ENCODE measurements around the gene DENND4A. TPM values are rescaled to one million over a fixed set of nuclear protein-coding genes. Genes with fewer than 3 reads are reported as not detected.

Gene DENND4A
- total and polyA plus RNA-seq, 2 of the 4 experiments (the other 2 are of a cell fraction), result 4.1 to 17.7 TPM

GRCh38 chr15:65666257-65666656 lies 125.8 kb downstream of the DENND4A start:
- in situ Hi-C loops (cut with MboI; ENCODE audit: low sequenced_read_pairs) (no loop called here), dilution Hi-C loops (cut with HindIII; ENCODE audit: low sequenced_read_pairs, unreplicated experiment) (no loop called here), intact Hi-C loops (cut with micrococcal nuclease) (no loop called here)
- H4K8ac ChIP-seq (ENCODE audit: low read depth in 2 of 2, low read length in 2 of 2), result peak overlapping the region in 1 of 2 experiments; percentile 15; a peak in 1 of 4 replicates
- no peak overlapping the region for H2AK9ac ChIP-seq (replicated peaks; ENCODE audit: low read depth, low read length, poor library complexity)
- H3K14ac ChIP-seq (replicated peaks; ENCODE audit: low read depth, low read length), result no peak overlapping the region
- H2BK15ac ChIP-seq (ENCODE audit: low read depth, low read length), result no peak overlapping the region
- ChIA-PET POLR2A (ENCODE audit: unreplicated experiment) (no interaction called here), CTCF (no interaction called here)
- peaks cover 9% of the 10 kb centered on the region for H3K36me3 ChIP-seq (ENCODE audit: control insufficient read depth, insufficient read depth, low read length)
- no peaks in the 10 kb centered on the region for H3K9me1 ChIP-seq (ENCODE audit: insufficient read depth, low read length)
- H3K4me3 ChIP-seq (ENCODE audit: insufficient read depth, low read depth, low read length), result no peak overlapping the region
- H3K79me1 ChIP-seq (ENCODE audit: low read depth in 1 of 2, low read length in 2 of 2), result no peaks in the 10 kb centered on the region
- BruUV-seq (replicated peaks), result no TSS peak
- TF ChIP-seq CTCF (conservative IDR thresholded peaks at IDR 0.05; ENCODE audit: low read depth, low read length), result no peak
- TF ChIP-seq CEBPB (IDR thresholded peaks at IDR 0.05; ENCODE audit: low read depth, low read length), result peak; percentile 65; the same call in 1 of the 2 replicates
- H3K4me1 ChIP-seq (ENCODE audit: control insufficient read depth, insufficient read depth, low read length), result 0 out of 2 replicates have a peak, but pooled peaks cover 2% of the 10 kb centered on the region
- ATAC-seq (ENCODE audit: low read depth) (no peak), DNase-seq (peak; percentile 88)
- no peak overlapping the region for H2BK20ac ChIP-seq (ENCODE audit: low read depth, low read length)
- H2BK120ac ChIP-seq (ENCODE audit: low read depth, low read length), result no peak overlapping the region
- H2AFZ ChIP-seq (replicated peaks; ENCODE audit: low read length, poor library complexity), result no peak overlapping the region
- H4K20me1 ChIP-seq (ENCODE audit: insufficient read depth, low read length), result no peaks in the 10 kb centered on the region
- no peaks in the 10 kb centered on the region for H3K9me3 ChIP-seq (ENCODE audit: control insufficient read depth, insufficient read depth, low read length)
- H4K5ac ChIP-seq (ENCODE audit: low read depth, low read length), result no peak overlapping the region
- H3K27ac ChIP-seq (ENCODE audit: insufficient read depth, low read length), result no peak overlapping the region
- H2AK5ac ChIP-seq (ENCODE audit: low read depth, low read length), result no peak overlapping the region
- H3K4ac ChIP-seq (ENCODE audit: low read depth, low read length), result no peak overlapping the region
- no peak overlapping the region for H3K4me2 ChIP-seq (ENCODE audit: low read depth, low read length)
- H4K91ac ChIP-seq (ENCODE audit: insufficient read depth, low read depth, low read length), result no peak overlapping the region
- H3K9ac ChIP-seq (ENCODE audit: low read depth, low read length), result no peak overlapping the region
- no peak overlapping the region for H3K56ac ChIP-seq (ENCODE audit: extremely low read depth, insufficient read depth, low read length)
- no peak overlapping the region for H2BK5ac ChIP-seq (ENCODE audit: low read depth, low read length, poor library complexity, severe bottlenecking)
- H3K18ac ChIP-seq (ENCODE audit: low read depth, low read length), result no peak overlapping the region
- no CpG with 5 or more reads among the region's 3 CpGs for WGBS, 2 experiments (ENCODE audit: extremely low coverage in 2 of 2, insufficient read length in 1 of 2)
- no peak overlapping the region for H3K23ac ChIP-seq (ENCODE audit: low read depth, low read length)
- H3K27me3 ChIP-seq (ENCODE audit: control insufficient read depth, insufficient read depth, low read length), result no peaks in the 10 kb centered on the region
